Effector CD4-positive, alpha-beta T cell (primary cell): ENCODE results near the gene TCF7L1.
"Not testable (repeated sequence)": the region's sequence is repeated elsewhere in the genome, so short reads cannot be mapped to it uniquely, and the experiment has no call there.

Experiments
- DNase-seq: peaks from one replicate; pipeline ENCODE4 v3.0.0-alpha.2; 2020

Gene TCF7L1

DNA sequence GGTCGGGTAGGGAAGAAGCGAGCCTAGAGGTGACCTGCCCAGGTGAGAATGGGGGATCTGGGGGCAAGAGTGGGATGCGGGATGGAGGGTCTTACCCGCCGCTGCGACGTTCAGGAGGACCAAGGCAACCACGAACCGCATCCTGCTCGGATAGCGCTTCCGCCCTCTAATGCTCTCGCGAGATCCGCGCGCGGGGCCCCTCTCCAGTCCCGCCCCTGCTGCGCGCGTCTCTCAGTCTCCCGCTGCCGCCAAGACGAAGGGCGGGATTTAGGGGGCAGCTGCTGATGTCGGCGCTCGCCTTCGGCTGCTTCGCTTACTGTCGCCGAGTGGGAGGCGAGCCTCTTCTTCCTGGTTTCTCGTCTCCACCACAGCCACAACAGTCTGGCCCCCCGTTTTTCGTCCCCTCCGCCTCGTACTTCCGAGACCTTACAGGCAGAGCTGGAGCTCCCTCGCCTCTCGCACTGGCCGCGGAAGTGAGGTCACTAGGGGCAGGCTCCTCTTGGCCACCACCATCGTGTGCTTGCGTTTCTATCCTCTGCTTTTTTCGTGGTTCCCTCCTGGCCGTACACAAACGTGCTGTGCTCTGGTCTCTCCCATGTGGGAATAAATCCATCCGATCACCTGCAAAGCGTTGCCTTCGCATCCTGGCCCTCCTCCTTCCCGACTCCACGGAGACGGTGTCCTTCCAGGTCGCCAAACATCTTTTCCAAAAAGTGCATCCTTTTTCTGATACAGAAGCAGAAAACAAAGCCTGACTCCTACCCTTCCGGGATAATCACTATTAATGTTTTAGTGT is 194.8 kb downstream of the TCF7L1 start, which contains the start of gene TGOLN2:
TGOLN2 (minus strand) TSS at position 168 of the 796 bp plus-strand sequence; CDS start at position 141, 27 bp downstream.
- DNase-seq = peak; percentile 93

DNA sequence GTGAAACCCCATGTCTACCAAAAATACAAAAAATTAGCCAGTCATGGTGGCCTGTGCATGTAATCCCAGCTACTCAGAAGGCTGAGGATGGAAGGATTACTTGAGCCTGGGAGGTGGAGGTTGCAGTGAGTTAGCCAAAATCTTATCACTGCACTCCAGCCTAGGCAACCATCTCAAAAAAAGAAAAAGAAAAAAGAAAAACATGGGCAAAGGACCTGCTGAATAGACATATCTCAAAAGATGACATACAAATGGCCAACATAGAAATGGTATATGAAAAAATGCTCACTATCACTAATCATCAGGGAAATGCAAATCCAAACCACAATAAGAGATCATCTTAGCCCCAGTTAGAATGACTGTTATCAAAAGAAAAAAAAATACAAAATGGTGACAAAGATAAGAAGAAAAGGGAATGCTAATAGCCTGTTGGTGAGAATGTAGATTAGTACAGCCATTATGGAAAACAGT is 196.0 kb downstream of the TCF7L1 start:
- no peak for DNase-seq

DNA sequence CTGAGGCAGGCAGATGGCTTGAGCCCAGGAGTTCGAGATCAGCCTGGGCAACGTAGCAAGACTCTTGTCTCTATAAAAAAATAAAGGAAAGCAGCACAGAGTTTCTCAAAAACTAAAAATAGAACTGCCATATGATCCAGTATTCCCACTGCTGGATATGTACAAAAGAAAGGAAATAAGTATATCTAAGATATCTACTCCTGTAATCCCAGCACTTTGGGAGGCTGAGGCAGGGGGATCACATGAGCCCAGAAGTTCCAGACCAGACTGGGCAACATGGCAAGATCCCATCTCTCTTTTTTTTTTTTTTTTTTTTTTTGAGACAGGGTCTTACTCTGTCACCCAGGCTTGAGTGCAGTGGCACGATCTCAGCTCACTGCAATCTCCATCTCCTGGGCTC is 196.5 kb downstream of the TCF7L1 start:
- DNase-seq = not testable (repeated sequence)

DNA sequence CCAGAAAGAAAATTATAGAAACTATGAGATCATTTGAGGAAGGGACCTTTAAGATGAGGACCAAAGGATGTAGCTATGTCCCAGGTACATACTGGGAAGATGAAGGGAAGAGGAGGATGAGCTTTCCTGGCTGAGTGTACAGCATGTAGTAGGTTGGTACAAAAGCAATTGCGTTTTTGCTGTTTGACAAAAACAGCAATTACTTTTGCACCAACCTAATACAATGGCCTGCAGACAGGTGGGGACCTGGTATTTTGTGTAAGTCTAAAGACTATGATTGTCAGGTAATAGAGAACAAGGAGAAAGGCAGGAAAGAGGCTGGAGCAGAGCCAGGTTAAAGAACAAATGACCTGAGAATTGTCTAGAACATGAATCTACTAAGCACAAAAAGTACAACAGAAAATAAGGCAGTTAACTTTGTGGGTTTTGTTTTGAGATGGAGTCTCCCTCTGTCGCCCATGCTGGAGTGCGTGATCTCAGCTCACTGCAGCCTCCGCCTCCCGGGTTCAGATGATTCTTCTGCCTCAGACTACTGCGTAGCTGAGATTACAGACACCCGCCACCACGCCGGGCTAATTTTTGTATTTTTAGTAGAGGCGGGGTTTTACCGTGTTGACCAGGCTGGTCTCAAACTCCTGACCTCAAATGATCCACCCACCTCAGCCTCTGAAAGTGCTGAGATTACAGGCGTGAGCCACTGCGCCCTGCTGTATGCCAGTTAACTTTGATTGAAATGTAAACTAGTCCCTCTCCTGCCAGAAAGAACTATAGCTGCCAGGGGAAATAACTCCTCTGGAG is 197.8 kb downstream of the TCF7L1 start:
- no peak for DNase-seq

DNA sequence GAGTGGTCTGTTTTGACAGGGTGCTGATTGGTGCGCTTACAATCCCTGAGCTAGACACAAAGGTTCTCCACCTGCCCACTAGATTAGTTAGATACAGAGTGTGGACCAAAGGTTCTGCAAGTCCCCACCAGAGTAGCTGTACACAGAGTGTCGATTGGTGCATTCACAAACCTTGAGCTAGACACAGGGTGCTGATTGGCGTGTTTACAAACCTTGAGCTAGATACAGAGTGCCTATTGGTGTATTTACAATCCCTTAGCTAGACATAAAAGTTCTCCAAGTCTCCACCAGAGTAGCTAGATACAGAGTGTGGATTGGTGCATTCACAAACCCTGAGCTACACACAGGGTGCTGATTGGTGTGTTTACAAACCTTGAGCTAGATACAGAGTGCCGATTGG is 200.7 kb downstream of the TCF7L1 start:
- not testable (repeated sequence) for DNase-seq

DNA sequence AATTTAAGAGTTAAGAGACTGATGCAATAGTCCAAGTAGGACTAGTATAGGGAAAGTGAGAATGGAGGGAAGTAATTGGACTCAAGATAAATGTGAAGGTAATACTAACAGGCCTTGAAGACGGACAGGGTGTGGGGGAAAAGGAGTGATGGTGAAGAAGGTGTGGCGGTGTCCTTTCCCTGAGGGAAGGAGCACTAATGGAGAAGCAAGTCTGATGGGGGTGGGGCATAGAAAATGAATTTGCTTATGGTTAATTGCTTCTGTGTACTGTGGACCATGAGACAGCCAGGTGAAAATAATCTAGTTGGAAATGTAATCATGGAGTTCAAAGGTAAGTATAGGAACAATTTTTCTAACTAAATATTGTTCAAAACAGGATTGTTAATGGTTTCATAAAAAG is 201.7 kb downstream of the TCF7L1 start:
- DNase-seq = no peak

DNA sequence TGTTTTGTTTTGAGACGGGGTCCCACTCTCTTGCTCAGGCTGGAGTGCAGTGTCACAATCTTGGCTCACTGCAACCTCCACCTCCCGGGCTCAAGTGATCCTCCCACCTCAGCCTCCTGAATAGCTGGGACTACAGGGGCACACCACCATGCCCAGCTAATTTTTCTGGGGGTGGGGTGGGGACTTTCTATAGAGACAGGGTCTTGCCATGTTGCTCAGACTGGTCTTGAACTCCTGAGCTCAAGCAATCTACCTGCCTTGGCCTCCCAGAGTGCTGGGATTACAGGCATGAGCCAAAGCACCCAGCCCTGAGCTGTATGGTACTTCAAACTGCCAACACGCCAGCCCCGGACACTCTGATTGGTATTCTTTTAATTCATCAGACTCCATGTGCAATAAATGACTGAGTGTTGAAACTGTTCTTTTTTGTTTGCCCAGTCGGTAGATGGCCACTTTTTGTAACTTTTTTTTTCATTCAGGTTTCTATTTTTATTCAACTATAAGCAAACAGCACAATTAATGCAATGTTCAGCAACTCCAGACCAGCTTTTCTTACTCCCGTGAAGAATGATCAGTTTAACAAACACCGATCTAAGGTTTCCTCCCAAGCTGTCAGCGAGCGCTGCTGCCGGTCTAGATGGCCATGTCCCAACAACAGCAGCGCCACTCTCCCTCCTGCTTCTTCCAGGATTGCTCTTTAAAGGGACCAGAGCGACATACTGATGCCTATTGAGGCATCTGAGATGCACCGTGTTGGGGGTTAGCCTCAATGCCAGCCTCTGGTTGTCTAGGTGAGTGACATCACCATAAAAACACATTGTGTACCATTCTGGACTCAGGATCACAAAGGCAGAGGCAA is 207.1 kb downstream of the TCF7L1 start:
- DNase-seq = no peak

DNA sequence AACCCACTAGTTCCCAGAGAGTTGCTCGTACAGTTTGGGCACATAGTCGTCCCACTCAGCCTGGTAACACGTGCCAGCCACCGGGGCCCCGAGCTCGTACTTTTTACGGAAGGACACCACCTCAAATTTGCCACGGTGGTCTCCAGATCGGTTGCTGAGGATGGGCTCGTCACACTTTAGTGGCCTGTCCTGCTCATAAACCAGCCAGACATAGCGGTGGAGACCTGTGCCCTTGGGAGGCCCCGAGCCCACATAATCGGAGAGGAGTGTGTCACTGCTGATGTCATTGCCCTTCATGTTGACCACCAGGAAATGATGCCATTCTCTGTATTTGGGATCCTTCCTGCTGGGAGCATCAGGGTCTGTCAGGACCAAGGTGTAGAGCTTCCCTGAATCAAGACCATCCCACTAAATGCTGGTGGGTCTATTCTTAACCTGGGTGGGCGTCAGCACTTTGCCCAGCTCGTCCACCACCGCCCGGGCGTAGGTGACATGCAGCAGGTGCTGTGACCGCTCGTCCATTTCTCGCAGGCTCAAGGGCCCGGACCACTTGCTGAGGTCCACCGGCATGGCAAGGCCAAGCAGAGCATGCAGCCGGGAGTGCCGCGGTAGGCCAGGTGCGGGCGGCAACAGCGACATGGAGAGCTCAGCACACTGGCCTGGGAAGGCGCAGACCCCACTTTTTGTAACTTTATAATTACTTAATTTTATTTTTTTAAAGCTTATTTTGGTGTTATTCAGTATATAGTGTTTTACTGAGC is 208.3 kb downstream of the TCF7L1 start:
- no peak for DNase-seq

DNA sequence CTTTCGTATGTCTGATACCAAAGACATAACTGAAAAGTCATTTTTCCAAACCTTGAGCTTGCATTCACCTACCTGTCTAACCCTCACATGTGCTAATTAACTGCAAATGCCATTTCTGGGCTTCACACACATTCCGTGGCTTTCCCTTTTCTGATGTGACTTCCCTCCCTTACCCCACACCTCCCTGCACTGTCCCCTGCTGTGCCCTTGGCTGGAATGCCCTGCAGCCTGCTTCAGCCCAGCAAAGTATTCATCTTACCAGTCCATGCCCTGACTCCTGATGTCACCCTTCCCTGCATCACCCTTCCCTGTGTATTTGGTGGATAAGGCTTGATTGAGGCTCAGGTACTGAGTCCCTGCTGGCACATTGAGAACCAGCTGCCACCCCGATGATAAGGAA is 209.0 kb downstream of the TCF7L1 start:
- no peak for DNase-seq

DNA sequence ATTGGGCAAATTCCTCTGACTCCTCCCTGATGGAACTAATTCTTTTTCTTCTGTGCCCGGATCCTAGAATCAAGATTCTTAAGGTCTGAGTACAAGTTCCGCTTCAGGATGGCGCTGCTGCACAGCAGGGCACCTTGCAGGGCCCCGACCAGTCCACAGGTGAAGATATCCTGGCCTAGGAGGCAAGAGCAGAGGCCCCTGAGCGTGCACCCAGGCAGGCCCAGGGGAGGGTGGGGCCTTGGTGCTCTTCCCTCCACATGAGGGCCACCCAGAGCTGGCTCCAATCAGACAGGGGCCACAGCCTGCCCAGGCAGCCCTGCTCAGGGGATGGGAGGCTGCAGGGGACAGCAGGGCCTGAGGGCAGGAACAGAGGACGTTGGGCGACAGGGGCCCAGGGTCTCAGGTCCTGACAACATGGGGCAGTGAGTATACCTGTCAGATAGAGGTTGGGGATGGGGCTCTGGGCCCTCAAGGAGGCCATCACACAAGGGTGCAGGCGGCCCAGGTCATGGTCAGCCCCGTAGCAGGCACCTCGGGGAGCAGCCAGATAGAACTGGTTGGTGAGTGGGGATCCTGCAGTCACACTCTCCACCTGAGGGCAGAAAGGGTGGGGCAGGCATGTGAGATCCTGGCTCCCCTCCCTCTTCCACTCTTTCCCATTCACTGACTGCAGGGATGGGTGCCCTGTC is 210.2 kb downstream of the TCF7L1 start:
- not testable (repeated sequence) for DNase-seq

DNA sequence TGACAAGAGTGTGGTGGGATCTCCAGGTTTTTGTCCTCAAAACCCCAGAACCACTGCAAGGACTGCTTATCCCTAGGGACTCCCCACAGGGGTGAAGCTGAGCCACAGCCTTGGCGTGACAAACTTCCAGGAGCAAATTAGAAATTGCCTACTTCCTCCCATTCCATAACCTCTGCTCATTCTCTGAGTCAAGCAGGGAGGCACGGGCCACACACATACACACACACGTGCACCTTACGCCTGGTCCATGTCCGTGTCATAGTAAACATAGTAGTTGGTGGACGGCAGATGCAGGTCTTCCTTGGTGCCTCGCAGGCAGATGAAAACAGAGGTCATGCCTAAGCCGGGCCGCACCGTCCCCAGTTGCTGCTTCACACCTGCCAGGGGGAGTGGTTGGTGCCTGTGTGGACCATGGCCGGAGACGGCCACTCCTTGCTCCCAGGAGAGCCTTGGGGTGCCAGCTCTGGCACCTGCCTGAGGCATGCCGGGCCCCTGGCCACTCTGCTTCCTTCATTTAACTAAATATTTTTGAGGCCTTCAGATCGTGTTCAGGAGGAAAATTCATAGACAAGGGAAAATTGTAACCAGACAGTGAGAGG is 211.3 kb downstream of the TCF7L1 start:
- DNase-seq = no peak

DNA sequence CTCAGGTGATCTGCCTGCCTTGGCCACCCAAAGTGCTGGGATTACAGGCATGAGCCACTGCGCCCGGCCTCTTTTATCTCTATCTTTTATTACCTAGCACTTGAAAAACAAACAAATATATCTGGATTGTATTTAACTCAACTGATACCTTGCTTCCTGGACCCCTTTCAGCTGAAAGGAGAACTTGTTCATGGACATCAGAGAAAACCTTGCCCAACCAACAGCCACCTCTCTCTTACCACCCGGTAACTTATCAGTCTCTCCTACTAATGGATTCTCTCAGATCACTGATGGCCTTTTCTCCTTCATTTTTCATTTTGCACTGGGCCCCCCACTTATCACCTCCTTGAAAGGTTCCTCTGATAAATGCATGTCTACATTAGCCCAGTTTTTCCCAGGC is 214.4 kb downstream of the TCF7L1 start:
- no peak for DNase-seq

DNA sequence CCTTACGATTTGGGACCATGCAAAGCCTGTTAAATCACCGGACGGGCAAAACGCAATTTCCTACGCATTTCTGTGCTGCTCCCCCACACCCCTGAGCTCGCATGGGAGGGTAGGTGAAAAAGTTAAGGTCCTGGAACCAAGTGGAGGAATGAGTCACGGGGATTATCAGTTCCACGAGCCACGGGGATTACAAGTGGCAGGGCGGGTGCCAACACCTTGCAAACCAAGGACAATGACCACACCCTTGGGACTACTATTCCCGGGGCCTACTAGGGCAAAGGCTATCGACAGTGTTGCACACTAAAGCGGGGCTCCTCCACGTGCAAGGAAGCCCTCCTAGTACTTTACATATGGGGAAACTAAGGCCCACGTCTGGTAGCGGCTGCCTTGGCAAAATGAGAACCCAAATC is 220.7 kb downstream of the TCF7L1 start:
- DNase-seq = no peak

DNA sequence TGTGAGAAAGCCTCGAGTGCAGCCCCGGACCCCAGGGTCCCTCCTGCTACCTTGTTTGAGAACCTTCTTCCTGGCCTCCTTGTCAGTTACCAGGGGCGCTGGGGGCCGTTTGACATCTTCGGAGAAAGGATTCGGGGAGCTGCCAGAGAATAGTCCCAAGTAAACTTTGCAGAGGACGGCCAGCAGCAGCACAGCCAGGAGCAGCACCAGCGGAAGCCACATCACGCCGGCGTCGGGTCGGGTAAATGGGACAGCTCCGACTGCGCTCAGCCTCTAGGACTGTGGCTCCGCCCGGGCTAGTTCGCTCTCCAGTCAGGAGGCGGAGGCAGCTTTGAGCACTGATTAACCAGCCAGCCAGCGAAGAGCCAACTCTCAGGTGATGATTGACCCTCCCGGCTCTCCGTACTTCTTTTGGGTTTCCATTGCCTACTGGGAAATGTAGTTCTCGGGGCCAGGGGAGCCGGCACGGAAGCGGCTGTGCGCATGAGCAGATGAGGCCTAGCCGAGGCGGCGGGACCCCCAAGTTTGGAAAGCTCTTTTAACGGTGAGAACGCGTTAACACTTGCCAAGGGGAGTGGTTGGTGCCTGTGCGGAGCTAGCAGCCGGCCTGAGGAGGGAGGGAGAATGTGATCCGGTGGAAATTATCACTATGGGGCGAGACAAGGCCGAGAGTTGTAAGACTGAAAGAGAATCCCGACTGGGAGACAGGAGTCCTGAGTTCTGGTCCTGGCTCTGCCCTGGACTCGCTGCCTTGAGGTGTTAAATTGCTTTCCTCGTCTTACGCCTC is 221.3 kb downstream of the TCF7L1 start, which contains the start of the genes ELMOD3 and RETSAT:
ELMOD3 (plus strand) TSS at position 484 of the 787 bp plus-strand sequence. CDS start 2,430 bp downstream, outside the sequence.
RETSAT (minus strand) TSS at position 243 of the 787 bp plus-strand sequence; CDS start at position 222, 21 bp downstream.
- peak; percentile 99 for DNase-seq

DNA sequence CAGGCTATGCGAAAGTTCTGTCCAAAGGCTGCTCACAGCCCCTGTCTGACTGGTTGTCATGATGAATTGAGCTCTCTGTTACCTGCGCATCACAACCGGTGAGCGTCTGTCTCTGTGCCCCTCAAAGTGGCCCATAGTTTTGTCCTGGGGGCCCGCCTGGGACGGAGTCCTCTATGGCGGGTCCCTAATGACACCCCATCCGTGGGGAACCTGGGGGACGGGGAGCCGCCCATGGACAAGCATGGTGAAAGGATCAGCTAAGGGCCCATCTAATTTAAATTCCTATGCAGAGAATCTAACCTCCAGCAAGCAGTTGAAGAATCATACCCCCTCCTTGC is 221.8 kb downstream of the TCF7L1 start:
- no peak for DNase-seq

DNA sequence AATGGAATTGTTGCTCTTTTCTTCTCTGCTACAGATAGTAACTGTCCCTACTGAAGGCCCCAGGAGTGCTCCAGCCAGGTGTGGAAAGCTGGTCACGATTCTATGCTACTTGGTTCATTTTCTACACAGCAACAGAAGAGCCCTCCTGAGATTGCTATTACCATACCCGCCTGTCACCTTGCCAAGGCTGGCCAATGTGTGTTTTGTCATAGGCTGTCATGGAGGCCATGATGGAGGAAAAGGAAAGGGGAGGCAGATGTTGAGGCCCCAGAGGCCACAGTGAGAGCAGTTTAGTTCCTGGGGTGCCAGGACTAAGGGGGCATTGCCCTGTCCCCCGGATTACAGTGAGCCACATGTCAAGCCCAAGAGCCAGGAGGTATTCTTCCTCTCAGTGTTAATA is 222.3 kb downstream of the TCF7L1 start:
- no peak for DNase-seq

DNA sequence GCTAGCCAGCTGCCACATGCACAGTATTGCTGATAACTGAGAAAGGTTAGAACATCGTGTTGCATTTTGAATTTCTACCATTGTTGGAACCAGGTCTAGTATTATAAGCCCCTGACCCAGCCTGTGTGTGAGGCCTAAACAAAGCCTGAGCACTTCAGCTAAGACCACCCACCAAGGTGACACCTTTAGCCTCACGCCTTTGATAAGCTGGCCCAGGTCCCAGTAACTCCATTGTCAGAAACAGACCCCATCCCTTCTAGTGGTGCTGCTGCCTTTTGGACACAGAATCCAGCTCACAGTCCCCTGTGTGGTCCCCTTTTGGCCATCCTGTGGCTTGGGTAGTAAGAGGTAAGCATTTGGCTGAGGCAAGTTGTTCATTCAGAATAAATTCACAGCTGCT is 223.0 kb downstream of the TCF7L1 start:
- no peak for DNase-seq

DNA sequence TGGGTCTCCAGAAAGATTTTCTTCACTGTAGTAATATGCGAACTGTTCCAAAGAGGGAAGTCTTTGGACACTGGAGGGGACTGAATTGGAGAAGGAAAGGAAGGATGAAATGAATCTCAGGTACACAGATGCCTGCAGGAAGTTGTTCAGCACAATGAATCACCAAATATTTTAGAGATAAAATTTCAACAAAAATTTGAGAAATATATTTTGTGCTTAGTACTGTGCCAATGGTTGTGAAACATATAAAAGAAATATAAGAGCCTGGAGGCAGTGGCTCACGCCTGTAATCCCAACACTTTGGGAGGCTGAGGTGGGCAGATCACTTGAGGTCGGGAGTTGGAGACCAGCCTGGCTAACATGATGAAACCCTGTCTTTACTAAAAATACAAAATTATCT is 224.5 kb downstream of the TCF7L1 start:
- no peak for DNase-seq
